Measurements from ENCODE around the gene BCL11B. TPM values are rescaled to one million over a fixed set of nuclear protein-coding genes. Genes with fewer than 3 reads are reported as not detected.

The BCL11B gene
- total RNA-seq, 2 experiments from 2014 or later, result not detected

DNA sequence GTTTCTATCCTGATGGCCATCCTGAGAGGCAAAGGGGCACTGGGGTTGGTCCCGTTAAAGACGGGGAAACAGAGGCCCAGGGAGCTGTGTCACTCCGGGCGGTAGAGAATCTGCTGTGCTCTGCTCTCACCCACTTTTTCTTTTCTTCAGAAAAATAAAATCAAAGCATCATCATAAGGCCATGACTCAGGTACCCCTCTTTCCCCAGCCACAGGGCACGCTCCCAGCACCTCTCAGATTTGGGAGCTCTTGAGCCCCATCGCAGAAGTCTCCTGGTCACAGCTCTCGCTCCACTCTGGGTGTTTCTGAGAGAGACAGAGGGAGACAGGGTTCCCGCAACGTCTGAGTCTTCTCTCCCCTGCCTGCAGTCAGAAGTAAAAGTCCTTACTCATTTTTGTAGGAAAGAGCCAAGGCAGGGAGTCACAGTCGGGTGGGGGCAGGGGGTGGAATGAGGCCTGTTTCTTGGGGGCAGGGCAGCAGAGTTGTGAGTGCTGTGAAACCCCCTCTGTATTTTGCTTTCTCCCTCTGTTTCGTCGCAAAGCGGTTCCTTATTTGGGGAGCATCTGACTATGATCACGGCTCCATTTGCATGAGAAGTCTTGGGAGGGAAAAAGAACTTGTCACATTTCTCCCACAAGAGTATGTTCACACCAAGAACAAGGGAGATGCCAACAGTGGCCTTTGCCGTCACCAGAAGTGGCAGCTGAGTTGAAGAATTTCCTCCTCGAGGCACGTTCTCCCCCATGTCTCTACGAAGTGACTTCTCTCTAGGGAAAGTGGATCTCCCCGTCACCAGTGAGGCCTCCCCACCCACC lies 139.0 kb downstream of the BCL11B start:
- Histone ChIP-seq H3K4me1 (ENCODE audit: insufficient read depth, low read length, poor library complexity, severe bottlenecking) (no peaks in the 10 kb centered on the region), H3K9me2 (ENCODE audit: insufficient read depth, low read length) (no peaks in the 10 kb centered on the region), H2AFZ (ENCODE audit: low read length) (no peak overlapping the region), H3K9me3 (ENCODE audit: low read length) (no peaks in the 10 kb centered on the region), H3K4me2 (ENCODE audit: low read length) (no peak overlapping the region), H4K20me1 (ENCODE audit: insufficient read depth, low read length) (no peaks in the 10 kb centered on the region), H3K27ac (ENCODE audit: low read depth, low read length, poor library complexity, severe bottlenecking) (no peak overlapping the region), H3K36me3 (ENCODE audit: insufficient read depth, low read length) (no peaks in the 10 kb centered on the region), H3K4me3 (ENCODE audit: low read depth, low read length, poor library complexity, severe bottlenecking) (no peak overlapping the region), H3K79me2 (ENCODE audit: insufficient read depth, low read depth, low read length) (no peaks in the 10 kb centered on the region)
- ChIA-PET POLR2A (no interaction called here), CTCF (ENCODE audit: unreplicated experiment) (no interaction called here)
- intact Hi-C loops (cut with micrococcal nuclease; ENCODE audit: unreplicated experiment), result no loop called here
- DNase-seq (ENCODE audit: low spot score), result no peak
- no TSS peak for BruUV-seq (replicated peaks)
- TF ChIP-seq CTCF (conservative IDR thresholded peaks at IDR 0.05; ENCODE audit: low read length), result no peak
- no peak for TF ChIP-seq EZH2phosphoT487 (IDR thresholded peaks at IDR 0.05; ENCODE audit: borderline replicate concordance, low read depth, low read length)

DNA sequence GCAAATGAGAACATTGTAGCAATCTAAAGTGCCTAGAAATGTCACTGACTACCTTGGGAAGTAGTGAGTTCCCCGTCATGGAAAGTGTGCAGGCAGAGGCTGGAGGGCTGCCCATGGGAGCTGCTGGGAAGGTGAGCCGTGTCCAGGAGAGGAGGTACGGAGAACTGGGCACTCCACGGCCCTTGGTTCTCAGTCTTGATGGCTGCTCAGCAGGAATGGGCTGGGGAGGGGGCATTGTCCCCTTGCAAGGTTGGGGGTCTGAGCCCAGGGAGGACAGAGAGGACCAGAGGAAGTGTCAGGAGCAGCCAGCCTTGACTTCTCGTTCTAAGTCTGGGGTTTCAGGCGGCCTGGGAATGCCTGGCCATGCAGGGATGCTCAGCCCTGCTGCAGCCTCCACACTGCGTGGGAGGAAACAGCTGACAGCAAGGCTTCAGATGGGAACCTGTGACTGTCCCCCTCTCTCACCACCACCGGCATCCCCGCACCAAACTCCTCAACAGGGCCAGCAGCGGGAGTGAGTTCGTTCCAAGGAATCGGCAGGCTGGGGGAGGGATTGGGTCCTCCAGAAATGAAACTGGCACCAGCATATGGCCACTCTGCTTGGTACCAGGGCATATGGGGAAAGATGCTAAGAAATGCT lies 140.2 kb downstream of the BCL11B start:
- Histone ChIP-seq H3K4me1 (ENCODE audit: insufficient read depth, low read length, poor library complexity, severe bottlenecking) (no peaks in the 10 kb centered on the region), H4K20me1 (ENCODE audit: insufficient read depth, low read length) (no peaks in the 10 kb centered on the region), H3K36me3 (ENCODE audit: insufficient read depth, low read length) (no peaks in the 10 kb centered on the region), H3K79me2 (ENCODE audit: insufficient read depth, low read depth, low read length) (no peaks in the 10 kb centered on the region), H3K9me2 (ENCODE audit: insufficient read depth, low read length) (no peaks in the 10 kb centered on the region), H3K4me3 (ENCODE audit: low read depth, low read length, poor library complexity, severe bottlenecking) (no peak overlapping the region), H3K4me2 (ENCODE audit: low read length) (no peak overlapping the region), H2AFZ (ENCODE audit: low read length) (no peak overlapping the region), H3K9me3 (ENCODE audit: low read length) (no peaks in the 10 kb centered on the region), H3K27ac (ENCODE audit: low read depth, low read length, poor library complexity, severe bottlenecking) (no peak overlapping the region)
- CTCF ChIA-PET (ENCODE audit: unreplicated experiment), result no interaction called here
- POLR2A ChIA-PET, result no interaction called here
- DNase-seq (ENCODE audit: low spot score), result no peak
- intact Hi-C loops (cut with micrococcal nuclease; ENCODE audit: unreplicated experiment), result no loop called here
- TF ChIP-seq CTCF (conservative IDR thresholded peaks at IDR 0.05; ENCODE audit: low read length) (no peak), EZH2phosphoT487 (IDR thresholded peaks at IDR 0.05; ENCODE audit: borderline replicate concordance, low read depth, low read length) (no peak)
- no TSS peak for BruUV-seq (replicated peaks)

DNA sequence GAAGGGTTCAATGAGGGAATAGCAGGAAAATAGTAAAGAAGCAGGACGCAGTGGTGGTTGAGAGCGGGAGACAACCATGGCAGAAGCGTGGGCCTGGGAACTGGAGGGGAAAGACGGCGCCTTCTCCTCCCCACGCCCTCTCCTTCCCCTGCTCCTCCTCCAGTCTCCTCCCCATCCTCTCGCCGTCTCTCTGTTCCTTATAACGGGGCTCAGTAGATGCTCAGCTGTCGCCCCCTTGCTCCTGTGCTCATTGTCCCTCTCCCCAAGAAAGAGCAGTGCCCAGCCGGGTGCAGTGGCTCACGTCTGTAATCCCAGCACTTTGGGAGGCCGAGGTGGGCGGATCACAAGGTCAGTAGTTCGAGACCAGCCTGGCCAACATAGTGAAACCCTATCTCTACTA lies 142.0 kb downstream of the BCL11B start:
- Histone ChIP-seq H3K27ac (ENCODE audit: low read depth, low read length, poor library complexity, severe bottlenecking) (no peak overlapping the region), H2AFZ (ENCODE audit: low read length) (no peak overlapping the region), H3K9me2 (ENCODE audit: insufficient read depth, low read length) (no peaks in the 10 kb centered on the region), H4K20me1 (ENCODE audit: insufficient read depth, low read length) (no peaks in the 10 kb centered on the region), H3K79me2 (ENCODE audit: insufficient read depth, low read depth, low read length) (no peaks in the 10 kb centered on the region), H3K4me3 (ENCODE audit: low read depth, low read length, poor library complexity, severe bottlenecking) (no peak overlapping the region), H3K9me3 (ENCODE audit: low read length) (no peaks in the 10 kb centered on the region), H3K4me2 (ENCODE audit: low read length) (no peak overlapping the region), H3K36me3 (ENCODE audit: insufficient read depth, low read length) (no peaks in the 10 kb centered on the region), H3K4me1 (ENCODE audit: insufficient read depth, low read length, poor library complexity, severe bottlenecking) (no peaks in the 10 kb centered on the region)
- TF ChIP-seq EZH2phosphoT487 (IDR thresholded peaks at IDR 0.05; ENCODE audit: borderline replicate concordance, low read depth, low read length) (no peak), CTCF (conservative IDR thresholded peaks at IDR 0.05; ENCODE audit: low read length) (no peak)
- no TSS peak for BruUV-seq (replicated peaks)
- ChIA-PET POLR2A (no interaction called here), CTCF (ENCODE audit: unreplicated experiment) (no interaction called here)
- DNase-seq (ENCODE audit: low spot score), result no peak
- intact Hi-C loops (cut with micrococcal nuclease; ENCODE audit: unreplicated experiment), result no loop called here

Measured in OCI-LY7 (cell line).